Spleen (tissue), 11 donors: ENCODE results near the gene DHRS1. TPM values are rescaled to one million over a fixed set of nuclear protein-coding genes. Genes with fewer than 3 reads are reported as not detected.
A peak's percentile ranks its signal among the peaks of the same experiment; 100 is the strongest.

Experiments
- DNase-seq: peaks from one replicate; pipeline ENCODE4 v3.0.0-alpha.2; 2020
- H3K27ac ChIP-seq, 8 donors: fragments of 200-600 bp; sonication (generic) in 7 of 8; 1 replicate in 4 of 8; 2 replicates in 4 of 8; pipeline versions ENCODE4 v1.5.0 to v1.8.0; 2016 to 2021; ENCODE audit warnings: inconsistent platforms in 4 of 8, mild to moderate bottlenecking in 4 of 8, moderate library complexity in 1 of 8
- H3K27me3 ChIP-seq, 7 donors: fragments of 200-600 bp; sonication (generic) in 6 of 7; replicated peaks in 1 of 7; 1 replicate in 4 of 7; 2 replicates in 3 of 7; pipeline versions ENCODE4 v1.5.0 to v1.8.0; 2016 to 2021; ENCODE audit warnings: inconsistent platforms in 3 of 7, mild to moderate bottlenecking in 1 of 7
- H3K36me3 ChIP-seq, 6 donors: fragments of 200-600 bp; sonication (generic) in 5 of 6; 1 replicate in 4 of 6; 2 replicates in 2 of 6; pipeline versions ENCODE4 v1.5.0 to v1.8.0; 2016 to 2021; ENCODE audit warnings: inconsistent platforms in 2 of 6
- H3K4me1 ChIP-seq, 6 donors: fragments of 200-600 bp; sonication (generic) in 5 of 6; 1 replicate in 3 of 6; 2 replicates in 3 of 6; pipeline versions ENCODE4 v1.5.0 to v1.8.0; 2016 to 2021; ENCODE audit warnings: inconsistent platforms in 3 of 6
- H3K4me3 ChIP-seq, 8 donors: fragments of 200-600 bp; sonication (generic) in 7 of 8; 1 replicate in 4 of 8; 2 replicates in 4 of 8; pipeline versions ENCODE4 v1.5.0 to v1.8.0; 2016 to 2021; ENCODE audit warnings: inconsistent platforms in 4 of 8, mild to moderate bottlenecking in 4 of 8, moderate library complexity in 2 of 8
- H3K9me3 ChIP-seq, 8 donors: fragments of 200-600 bp; sonication (generic) in 7 of 8; 1 replicate in 4 of 8; 2 replicates in 4 of 8; pipeline versions ENCODE4 v1.5.0 to v1.8.0; 2016 to 2021; ENCODE audit warnings: inconsistent platforms in 4 of 8
- CTCF ChIP-seq, 11 experiments: fragments of 200-600 bp in 7 of 11; fragments of 450-650 bp in 4 of 11; sonication (generic) in 4 of 11; IDR thresholded peaks in 8 of 11; conservative IDR thresholded peaks in 3 of 11; 1 replicate in 7 of 11; 2 replicates in 4 of 11; pipeline versions ENCODE4 v1.4.0 to v1.8.0; 2016 to 2021; ENCODE audit warnings: antibody characterized with exemption in 11 of 11, inconsistent platforms in 4 of 11, mild to moderate bottlenecking in 1 of 11
- POLR2A ChIP-seq, 3 donors: fragments of 450-650 bp; IDR thresholded peaks; one replicate each; pipeline ENCODE4 v1.5.1; 2017; ENCODE audit warnings: antibody characterized with exemption in 3 of 3, mild to moderate bottlenecking in 1 of 3
- POLR2AphosphoS5 ChIP-seq, 3 donors: sonication (generic); formaldehyde crosslinking; IDR thresholded peaks; one replicate each; pipeline ENCODE4 v1.5.1; 2017; ENCODE audit warnings: antibody characterized with exemption in 3 of 3
- WGBS, 5 donors: extraction: QIAGEN DNeasy Blood & Tissue Kit in 3 of 5; methylation state at CpG; one replicate each; pipeline versions ENCODE4 v1.1.5 to v1.1.7; 2013 to 2018; 5-methylcytosine and 5-hydroxymethylcytosine counted together
- intact Hi-C: fragments of 100-400 bp; cut with DNase I; formaldehyde crosslinking; loops from one replicate; pipeline ENCODE4 v1.15.0; 2023; ENCODE audit warnings: low total_unique reads
- polyA plus RNA-seq, 3 donors: library from polyadenylated mRNA; stranded (reverse); fragments of 200-250 nt; gene quantifications; one replicate each; pipeline ENCODE4 v1.2.1, GENCODE V29; 2013
- total RNA-seq, 7 donors: library from RNA; depleted of rRNA in 3 of 7; stranded (reverse); fragments of >200 nt in 3 of 7; fragmentation: NEBNext Ultra II Directional in 4 of 7; extraction: Animal tissue kit (Norgen Biotek cat#: 25700) in 4 of 7; gene quantifications; one replicate each; pipeline versions ENCODE4 v1.1.0 to v1.2.1, GENCODE V29; 2016 to 2021
- donor health status: healthy with polysubstance abuse.
- donor health status: DM: no; HTN: no; CAD: no; lungs with moderate emphysema.
- donor health status: DM: no; HTN: no; CAD: no.
- donor health status: Bipolar disorder and iron deficiency.
- donor health status: healthy.
- donor health status: DM: no; HTN: no; CAD: no.
- donor health status: DM: yes; HTN: yes; CAD: no.

Gene DHRS1
- total and polyA plus RNA-seq, 10 donors: 22.0 to 56.1 (median 33.1) TPM

- intact Hi-C loops: no loop called here
- peaks cover 31 to 64% (median 54%) of the 10 kb centered on the region in 6 donors for H3K4me1 ChIP-seq
- H3K9me3 ChIP-seq: no peaks in the 10 kb centered on the region
- H3K27me3 ChIP-seq: no peaks in the 10 kb centered on the region
- no peak for DNase-seq
- WGBS, 5 donors: 36 to 51% (median 44%) methylated on average over 5 of the region's 5 CpGs
- H3K27ac ChIP-seq: peak overlapping the region in 7 of 8 donors; percentile 0 to 62 (median 41)
- no peak overlapping the region for H3K4me3 ChIP-seq
- peaks cover 3 to 60% (median 34%) of the 10 kb centered on the region in 6 donors for H3K36me3 ChIP-seq
- TF ChIP-seq POLR2A (IDR thresholded peaks at IDR 0.05) (no peak), CTCF (IDR thresholded peaks at IDR 0.05 in 8 of 11, conservative IDR thresholded peaks at IDR 0.05 in 3 of 11) (peak in 6 of 11 experiments; percentile 15 to 57 (median 35))
These were observed 2.2 kb downstream of the DHRS1 start for GRCh38 chr14:24297190-24297964.

- H3K27me3 ChIP-seq: no peaks in the 10 kb centered on the region
- peaks cover 3 to 60% (median 34%) of the 10 kb centered on the region in 6 donors for H3K36me3 ChIP-seq
- WGBS, 5 donors: 67 to 74% (median 69%) methylated on average over 12 of the region's 12 CpGs
- intact Hi-C loops: no loop called here
- no peaks in the 10 kb centered on the region for H3K9me3 ChIP-seq
- TF ChIP-seq CTCF (IDR thresholded peaks at IDR 0.05 in 8 of 11, conservative IDR thresholded peaks at IDR 0.05 in 3 of 11) (peak; percentile 58 to 91 (median 80)), POLR2A (IDR thresholded peaks at IDR 0.05) (no peak), POLR2AphosphoS5 (IDR thresholded peaks at IDR 0.05) (peak in 2 of 3 donors; percentile 25 to 64)
- peak; percentile 88 for DNase-seq
- peak overlapping the region in 7 of 8 donors; percentile 0 to 62 (median 41) for H3K27ac ChIP-seq
- no peak overlapping the region for H3K4me3 ChIP-seq
- peaks cover 31 to 57% (median 51%) of the 10 kb centered on the region in 6 donors for H3K4me1 ChIP-seq
These were observed 3.0 kb downstream of the DHRS1 start for GRCh38 chr14:24296341-24297157.

GRCh38 chr14:24293525-24293924 is 6.1 kb downstream of the DHRS1 start:
- Histone ChIP-seq H3K36me3 (peaks cover 3 to 82% (median 57%) of the 10 kb centered on the region in 6 donors), H3K9me3 (no peaks in the 10 kb centered on the region), H3K4me3 (no peak overlapping the region), H3K27me3 (no peaks in the 10 kb centered on the region), H3K4me1 (peaks cover 17 to 42% (median 24%) of the 10 kb centered on the region in 6 donors), H3K27ac (no peak overlapping the region)
- intact Hi-C loops: no loop called here
- DNase-seq: no peak
- TF ChIP-seq CTCF (IDR thresholded peaks at IDR 0.05 in 8 of 11, conservative IDR thresholded peaks at IDR 0.05 in 3 of 11): no peak
- no peak for TF ChIP-seq POLR2AphosphoS5 (IDR thresholded peaks at IDR 0.05)
- WGBS, 5 donors: 92 to 100% (median 97%) methylated on average over 2 of the region's 2 CpGs
